Eye (tissue), 1 donor: ENCODE data around the gene DBN1.

Source experiments
- DNase-seq: peaks from one replicate; pipeline ENCODE4 v3.0.0-alpha.2; 2015

DBN1 gene

DNA sequence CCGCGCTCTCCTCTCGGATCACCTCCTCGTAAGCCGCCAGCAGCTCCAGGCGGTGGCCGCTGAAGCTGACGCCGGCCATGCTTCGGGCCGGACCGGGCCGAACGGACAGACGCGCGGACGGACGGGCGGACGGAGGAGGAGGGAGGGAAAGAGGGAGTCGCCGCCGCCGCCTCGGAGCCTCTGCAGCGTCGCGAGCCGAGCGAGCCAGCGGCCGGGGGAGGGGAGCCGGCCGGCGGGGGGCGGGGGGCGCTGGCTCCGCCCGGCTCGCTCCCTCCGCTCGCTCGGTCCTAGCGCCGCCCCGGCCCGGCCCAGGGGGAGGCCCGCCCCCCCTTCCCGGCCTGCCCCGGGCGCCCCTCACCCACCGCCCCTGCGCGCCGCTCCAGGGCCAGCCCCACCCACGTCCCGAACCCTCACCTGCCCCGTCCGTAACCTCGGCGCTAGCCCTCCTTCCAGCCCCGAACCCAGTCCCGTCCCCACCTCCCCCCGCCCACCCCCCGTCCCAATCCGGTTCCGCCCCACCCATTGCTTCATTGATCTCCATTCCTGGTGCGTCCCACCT, at the start of gene DBN1:
TSS of gene DBN1 (minus strand) at position 192 of the 559 bp plus-strand sequence. CDS start at position 79, 113 bp downstream.
- DNase-seq: peak; percentile 89

DNA sequence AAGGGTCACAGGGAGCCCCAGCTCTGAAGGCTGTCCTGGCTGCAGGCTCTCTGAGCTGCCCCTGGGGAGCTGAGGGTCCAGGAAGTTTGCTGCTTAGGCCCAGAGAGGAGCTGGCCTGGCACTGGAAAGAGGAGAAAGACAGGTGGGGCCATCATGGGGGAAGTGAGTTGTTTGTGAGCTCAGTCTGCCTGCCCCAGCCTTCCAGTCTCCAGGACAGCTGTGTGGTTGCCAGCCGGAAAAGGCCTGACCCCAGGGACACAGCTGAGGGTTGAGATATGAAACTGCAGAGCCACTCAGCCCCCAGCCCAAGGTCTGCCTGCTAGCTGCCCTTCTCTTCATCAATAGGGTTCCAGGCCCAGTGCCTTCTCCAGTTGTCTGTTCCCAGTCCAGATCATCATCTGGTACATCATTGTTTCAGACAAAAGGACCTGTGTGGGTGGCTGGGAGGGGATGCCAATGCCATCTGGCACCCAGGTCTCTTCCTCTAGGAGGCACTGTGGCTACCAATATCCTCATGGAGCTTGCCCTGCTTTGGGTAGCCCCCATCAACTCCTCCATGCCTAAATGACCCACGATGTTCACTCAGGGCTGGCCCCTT, 47.6 kb upstream of the DBN1 start:
- no peak for DNase-seq

DNA sequence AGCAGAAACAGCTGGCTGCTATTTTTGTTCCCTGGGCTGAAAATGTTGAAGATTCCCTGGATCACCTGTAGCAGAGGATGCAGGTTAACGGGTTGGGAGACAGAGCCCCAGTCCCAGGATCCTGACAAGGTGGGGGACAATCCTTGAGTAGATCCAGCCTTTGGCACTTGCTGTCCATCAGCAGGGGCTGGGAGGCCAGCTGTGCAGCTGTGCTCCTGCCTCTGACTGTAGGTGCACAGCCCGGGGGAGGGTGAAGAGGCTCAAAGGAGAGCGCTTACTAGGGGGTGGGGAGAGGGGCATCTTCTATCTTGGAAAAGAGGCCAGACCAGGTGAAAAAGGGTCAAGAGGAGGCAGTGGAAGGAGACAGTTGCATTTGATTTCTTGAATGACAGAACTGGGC, 46.8 kb upstream of the DBN1 start:
- no peak for DNase-seq

DNA sequence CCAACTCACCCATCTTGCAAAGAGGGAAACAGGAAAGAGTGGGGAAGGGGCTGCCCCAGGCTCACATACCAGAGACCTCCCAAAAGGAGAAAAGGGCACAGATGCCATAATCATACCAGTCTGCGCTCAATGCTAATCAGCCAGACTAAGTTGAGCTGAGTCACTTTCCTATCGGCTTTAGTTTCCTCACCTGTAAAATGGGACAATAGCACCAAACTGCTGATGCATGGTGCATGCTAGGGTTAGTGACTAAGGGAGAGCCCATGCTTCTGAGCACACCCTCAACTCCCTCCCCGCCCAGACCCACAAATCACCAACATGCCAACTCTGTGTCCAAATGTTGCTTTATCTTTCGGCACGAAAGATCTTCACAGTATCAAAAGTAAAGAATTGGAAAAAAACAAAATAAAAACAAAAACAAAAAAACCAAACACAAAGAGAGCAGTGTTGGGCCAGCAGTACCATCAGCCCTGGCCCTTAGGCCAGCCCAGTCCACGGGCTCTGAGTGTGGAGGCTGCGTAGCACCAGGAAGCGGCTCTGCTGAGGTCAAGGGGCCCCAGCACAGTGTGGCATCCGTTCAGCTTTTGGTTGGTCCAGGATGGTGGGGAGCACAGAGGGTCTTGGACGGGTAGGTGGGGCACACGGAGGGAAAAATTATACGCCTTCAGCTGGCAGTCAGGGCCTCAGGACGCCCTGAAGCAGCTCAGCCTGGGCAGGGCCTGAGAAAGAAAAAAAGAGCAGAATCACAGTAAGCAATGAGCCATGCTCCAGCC, 46.2 kb upstream of the DBN1 start:
- no peak for DNase-seq

DNA sequence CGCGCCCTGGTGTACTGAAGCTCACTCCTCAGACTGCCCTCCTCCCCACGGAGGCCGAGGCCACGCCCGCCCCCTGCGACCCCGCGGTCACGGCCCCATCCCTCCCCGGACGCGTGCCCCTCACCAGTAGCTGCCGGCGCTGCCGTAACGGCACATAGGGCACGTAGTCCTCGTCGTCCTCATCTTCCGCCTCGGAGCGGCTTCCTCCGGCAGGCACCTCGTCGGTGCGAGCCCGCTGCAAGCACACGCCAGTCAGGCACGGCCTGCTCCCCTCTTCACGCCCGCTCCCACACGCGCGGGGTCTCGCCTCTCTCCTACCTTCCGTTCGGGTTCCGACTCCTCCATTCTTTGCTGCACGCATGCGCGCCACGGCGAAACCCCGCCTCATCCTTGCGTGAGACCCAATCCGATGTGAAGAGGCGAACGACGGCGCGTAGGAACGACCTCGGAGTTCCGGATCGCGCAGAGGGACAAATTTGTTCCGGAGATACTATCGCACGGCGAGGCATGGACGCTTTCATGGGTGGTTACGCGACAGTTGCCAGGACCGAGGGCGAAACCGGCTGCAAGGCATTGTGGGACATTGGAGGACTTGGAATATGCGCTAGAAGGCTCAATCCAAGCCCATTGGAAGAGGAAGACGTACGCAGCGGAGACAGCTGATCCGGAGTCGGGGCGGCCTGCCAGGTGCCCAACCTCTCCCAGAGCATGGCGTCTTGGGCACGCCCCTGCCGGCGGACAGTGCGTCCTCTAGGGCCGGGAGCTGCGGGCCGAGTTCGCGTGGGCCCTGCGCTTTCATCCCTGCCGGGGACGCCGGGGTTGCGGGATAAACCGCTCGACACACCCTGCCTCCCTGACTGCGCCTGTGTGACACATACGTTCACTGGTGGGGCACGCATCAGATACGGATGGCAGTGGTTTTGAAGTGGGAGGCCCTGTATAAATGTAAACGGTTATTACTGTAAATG, 43.5 kb upstream of the DBN1 start, which contains the start of gene DDX41:
TSS of gene DDX41 (minus strand) at position 361 of the 968 bp plus-strand sequence. CDS start at position 345, 16 bp downstream.
- DNase-seq: peak; percentile 99

DNA sequence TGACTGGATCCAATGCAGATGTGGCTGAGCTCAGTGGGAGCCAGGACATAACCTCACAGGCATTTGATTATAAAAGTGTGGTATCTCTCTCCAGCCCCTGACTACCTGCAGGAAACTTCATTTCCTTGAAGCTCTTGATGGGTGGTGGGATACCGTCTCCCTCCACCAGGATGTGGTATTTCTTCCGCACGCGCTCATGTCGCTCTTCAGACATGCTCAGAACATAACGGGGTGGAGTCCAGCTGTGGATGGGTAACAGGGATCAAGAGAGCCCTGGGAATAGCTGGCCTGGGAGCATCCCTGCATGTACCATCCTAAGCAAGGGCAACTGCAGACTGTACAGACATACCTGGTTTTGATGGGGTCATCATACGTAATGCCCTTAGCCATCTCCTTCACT, 42.1 kb upstream of the DBN1 start:
- DNase-seq: no peak

DNA sequence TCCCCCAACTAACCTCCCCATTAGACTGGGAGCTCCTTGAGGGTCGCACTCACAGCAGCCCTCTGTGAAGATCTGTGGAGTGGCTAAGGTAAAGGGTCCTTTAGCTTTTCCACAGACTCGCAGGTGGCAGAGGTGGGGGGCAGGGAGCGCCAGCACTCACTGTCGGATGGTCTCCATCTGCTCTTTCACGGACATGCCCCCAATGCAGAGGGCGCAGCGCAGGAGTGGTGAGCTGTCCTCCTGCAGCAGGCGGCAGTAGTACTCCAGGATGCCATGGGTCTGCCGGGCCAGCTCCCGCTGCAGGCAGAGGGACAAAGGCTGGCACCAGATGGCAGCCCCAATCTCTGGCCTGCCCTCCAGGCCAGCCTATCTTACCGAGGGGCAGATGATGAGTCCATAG, 41.1 kb upstream of the DBN1 start:
- no peak for DNase-seq

DNA sequence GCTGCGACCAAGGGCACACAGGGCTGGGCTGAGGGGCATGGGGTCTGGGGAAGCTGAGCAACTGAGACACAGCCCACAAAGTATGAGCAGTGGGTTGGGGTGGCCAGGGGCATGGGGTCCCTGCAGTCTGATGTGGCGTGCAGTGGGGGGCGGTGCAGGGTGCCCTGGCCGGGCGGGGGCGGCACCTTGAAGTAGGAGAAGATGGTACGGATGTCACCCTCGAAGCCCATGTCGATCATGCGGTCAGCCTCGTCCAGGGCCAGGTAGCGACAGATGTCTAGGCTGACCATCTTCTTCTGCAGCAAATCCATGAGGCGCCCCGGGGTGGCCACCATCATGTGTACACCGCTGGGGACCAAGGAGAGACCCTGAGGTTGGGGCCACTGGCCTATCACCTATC, 40.1 kb upstream of the DBN1 start:
- DNase-seq: no peak

DNA sequence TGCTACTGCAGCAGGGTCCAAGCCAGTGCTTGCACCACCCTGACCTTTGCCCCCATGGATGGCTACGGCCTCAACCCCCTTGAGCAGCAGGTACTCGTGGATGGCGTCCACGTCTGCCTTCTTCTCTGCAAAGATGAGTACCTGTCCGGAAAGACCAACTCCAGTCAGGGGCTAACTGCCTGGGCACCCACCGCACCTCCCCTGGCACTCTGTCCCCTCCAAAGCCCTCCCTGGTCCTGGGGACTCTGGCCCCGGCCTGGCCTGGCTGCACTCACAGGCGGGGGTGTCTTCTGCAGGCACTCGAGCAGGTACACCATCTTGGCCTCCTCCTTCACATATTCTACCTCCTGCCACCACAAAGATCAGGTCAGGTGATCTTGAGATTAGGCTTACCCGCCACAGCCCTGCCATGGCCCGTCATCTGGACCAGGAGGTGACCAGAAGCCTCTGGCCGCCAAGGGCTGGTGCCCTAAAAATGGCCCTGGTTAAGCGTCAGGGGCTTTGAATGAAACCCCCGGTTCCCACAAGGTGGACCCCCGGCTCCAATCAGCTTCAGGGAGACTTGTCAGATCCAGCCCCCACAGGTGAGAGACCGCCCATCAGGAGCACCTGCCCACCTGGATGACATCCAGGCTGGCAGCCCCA, 39.4 kb upstream of the DBN1 start:
- DNase-seq: no peak

DNA sequence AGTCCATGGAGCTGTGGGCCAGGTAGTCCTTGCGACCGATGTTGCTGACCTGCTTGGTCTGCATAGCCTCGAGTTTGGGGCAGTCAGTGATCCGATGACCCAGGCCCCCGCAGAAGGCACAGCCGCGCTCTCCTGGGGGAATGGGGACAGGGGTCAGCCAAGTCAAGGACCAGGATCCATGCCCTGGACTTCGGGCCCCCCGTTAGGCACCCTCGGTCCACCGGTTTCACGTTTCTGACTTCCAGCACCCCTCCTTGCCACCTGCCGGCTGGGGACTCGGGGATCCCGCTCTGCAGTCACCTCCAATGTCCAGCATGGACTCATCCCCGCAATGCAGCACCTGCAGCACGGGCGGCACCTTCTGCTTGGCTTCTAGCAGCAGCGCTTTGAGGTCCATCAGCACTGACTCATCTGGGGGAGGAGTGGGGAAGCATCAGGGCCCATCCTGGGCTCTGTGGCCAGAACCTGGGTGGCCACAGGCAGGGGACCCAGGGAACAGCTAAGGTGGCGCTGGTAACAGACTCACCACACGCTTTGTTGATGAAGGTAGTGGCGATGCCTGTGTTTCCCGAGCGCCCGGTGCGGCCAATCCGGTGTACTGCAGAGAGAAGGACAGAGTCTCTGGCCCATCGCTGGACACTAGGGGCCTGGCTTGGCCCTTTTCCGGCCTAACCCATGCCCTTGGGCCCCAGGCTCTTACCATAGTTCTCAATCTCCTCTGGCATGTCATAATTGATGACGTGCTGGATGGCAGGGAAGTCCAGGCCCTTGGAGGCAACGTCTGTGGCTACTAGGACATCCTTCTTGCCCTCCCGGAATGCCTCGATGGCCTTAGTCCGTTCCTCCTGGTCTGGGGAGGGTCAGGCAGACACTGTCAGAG, 38.6 kb upstream of the DBN1 start:
- no peak for DNase-seq

DNA sequence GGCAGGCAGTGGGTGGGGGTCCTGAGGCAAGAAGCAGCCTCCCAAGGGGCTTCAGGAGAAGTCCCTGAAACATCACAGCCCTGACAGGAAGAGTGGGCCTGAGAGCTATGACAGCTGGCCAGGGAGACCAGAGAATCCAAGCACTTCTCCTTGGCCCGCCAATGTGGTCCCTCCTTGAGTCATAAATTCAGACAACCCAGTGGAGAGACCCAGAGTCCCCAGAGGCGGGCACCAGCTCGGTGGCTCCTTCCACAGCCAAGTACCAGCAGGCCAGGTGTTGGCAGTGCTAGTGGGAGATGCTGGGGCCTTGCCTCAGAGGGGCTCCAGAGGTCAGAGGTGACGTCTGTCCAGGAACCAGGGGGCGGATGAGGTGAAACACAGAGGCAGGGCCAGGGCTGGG, 37.7 kb upstream of the DBN1 start:
- DNase-seq: no peak

DNA sequence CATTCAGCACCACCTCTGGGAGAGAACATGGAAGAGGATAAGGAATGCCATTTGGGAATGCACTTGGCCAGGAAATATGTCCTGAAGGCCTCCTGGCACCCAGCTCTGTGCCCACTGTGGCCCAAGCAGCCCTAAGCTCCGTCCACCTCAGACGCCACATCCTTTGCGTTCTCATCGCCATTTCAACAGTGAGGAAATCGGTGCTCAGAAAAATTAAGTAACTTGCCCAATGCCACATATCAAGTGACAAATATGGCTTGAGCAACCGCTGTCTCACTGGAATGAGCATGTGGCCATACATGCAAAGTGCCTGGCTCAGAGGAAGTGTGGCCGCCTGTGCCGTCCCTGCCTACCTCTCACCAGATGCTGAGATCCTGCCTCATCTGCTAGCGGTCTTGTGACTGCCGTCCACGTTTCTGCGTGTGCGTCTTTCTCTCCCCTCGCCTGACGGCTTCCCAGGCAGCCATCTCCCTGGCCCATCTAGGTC, 37.2 kb upstream of the DBN1 start:
- no peak for DNase-seq

DNA sequence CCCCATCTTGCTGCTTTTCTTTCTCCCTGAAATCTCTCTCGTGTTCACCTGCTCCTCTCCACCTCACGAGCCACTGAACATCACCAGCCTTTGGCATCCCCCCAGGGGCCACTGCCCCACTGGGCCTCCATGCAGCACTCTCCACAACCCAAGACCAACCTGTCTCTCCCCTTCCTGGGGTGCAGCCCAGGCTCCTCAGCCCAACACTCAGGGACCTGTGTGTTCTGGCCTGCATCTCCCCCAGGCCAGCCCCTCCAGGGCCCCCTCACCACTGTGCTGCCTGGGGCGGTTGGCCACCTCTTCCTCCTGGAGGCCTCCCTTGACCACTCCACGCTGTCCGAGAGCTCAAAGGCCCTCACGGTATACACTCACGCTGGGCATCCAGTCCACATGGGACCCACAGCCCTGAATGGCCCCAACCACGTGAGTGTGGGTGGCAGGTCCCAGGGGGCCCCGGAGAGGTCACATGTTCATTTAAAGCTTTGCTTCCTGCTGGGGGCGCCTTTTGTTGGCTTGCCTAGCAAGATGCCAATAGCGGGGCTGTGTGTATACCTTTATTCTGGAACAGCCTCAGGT, 36.6 kb upstream of the DBN1 start:
- no peak for DNase-seq

DNA sequence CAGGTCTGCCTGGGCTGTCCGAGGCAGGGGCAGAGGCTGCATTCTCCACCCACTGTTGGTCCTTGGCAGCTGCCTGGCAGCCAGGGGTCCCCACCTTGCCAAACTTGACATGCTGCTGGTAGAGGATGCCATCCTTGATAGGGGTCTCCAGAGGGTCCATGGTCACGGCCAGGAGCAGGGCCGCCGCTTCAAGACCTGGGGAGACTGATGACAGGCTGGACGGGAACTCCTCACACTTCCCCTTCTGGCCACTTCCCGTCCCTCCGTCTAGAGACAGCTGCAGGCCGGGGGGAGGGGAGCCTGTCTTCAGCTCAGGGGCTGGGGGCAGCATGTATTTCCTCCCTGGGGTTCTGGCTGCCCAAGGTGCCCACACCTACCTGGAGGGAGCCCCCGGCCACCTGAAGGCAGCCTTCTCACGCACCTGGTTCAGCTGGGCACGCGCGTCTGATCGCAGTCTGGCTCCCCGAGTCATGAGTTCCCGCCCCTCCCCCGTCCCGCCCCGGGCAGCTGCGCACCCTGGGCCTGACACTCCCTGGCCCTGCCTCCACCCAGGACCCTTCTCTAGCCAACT, 36.0 kb upstream of the DBN1 start, which contains the start of gene DOK3:
TSS of gene DOK3 (minus strand) at position 446 of the 571 bp plus-strand sequence. CDS start at position 160, 286 bp downstream.
- no peak for DNase-seq

DNA sequence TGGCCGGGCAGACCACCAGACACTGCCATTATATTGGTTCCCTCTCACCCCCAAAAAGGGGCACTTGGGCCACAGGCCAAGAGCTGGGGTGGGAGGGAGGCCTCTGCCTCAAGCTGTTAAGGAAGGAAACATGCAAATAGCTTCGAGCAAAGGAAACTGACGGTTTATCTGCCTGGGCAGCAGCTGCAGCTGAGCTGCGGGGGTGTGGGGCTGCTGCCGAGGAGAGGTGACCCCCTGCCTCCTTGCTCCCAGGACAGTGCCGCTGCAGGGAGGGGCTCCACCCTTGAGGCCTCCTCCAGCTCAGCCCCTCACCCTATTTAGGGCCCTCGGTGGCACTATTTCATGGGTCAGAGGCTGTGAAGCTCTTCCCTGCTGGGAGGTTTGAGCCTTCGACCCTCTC, 35.4 kb upstream of the DBN1 start:
- DNase-seq: no peak

DNA sequence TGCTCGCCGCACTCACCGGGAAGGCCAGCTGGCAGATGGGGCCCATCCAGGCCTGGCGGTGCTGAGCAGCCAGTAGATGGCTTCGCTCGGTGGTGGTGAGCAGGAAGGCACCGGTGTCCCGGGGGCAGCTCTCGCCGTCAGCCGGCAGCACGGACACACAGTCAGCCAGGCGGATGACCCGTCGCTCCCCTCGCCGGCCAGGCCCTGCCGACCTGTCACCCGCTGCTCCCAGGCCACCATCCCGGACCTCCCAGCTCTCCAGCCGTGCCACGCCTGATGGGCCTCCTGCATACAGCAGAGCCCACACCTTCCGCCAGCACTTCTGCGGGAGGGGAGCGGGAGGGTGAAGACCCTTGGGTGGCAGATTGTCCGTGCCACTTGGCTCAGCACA, 34.8 kb upstream of the DBN1 start:
- DNase-seq: no peak

DNA sequence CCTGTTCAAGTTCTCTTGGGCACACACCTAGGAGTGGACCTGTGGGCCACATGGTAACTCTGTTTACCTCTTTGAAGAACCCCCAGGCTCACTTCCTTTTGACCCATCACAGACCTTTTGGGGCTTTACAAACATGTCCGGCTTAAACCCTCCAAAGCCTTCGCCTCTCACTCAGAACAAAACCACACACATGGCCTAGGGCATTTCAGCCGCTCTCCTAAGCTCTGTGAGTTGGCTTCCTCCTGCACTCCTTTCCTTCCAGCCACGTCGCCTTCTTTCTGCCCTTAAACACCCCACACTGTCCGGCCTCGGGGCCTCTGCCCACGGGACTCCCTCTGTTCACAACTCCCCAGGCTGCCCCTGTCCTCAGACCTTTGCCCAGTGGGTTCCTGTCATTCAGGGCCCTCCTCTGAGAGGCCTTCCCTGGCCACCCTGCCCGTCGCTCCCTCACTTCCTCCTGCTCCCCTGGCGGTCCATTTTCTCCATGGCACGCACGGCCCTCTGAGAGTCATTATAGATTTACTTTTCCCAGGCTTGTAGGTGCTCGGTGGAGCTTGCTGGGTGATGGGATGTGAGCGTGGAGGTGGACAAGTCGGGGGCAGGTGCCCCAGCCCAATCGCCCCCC, 34.3 kb upstream of the DBN1 start:
- DNase-seq: no peak

DNA sequence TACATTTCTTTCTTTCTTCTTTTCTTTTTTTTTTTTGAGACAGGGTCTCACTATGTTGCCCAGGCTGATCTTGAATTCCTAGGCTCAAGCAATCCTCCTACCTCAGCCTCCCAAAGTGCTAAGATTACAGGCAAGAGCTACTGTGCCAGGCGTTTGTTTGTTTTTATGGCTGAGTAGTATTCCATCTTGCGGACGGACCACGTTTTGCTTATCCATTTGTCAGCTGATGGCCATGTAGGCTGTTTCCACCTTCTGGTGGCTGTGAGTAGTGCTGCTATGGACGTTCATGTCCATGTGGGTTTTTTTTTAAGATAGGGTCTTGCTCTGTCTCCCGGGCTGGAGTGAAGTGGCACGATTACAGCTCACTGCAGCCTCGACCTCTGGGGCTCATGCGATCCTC, 33.7 kb upstream of the DBN1 start:
- no peak for DNase-seq

DNA sequence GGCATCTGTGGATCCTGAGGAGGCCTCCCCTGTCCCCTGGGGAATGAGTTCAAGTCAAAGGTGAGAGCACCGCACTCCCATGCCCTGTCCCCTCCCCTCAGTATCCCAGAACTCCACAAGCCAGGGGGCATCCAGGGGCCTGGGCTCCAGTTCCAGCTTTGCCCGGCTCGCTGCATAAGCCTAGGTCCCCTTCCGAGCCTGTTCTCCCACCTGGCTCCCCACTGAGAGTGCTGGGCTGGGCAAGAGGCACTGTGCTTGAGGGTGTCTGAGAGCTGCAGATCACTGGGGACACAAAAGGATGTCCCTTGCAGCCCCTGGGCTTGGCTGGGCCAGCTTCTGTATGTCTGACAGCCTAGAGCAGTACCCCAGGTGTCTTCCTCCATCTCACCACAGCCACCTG, 31.6 kb upstream of the DBN1 start:
- DNase-seq: no peak
